Iris pigment epithelial cell (primary cell): ENCODE measurements around the gene KRT4.

Source experiments
- DNase-seq: peaks from one replicate; pipeline ENCODE4 v3.0.0-alpha.2; 2011; ENCODE audit warnings: low read depth

The KRT4 gene

GRCh38 chr12:52792185-52793029, 21.5 kb downstream of the KRT4 start:
- no peak for DNase-seq

DNA sequence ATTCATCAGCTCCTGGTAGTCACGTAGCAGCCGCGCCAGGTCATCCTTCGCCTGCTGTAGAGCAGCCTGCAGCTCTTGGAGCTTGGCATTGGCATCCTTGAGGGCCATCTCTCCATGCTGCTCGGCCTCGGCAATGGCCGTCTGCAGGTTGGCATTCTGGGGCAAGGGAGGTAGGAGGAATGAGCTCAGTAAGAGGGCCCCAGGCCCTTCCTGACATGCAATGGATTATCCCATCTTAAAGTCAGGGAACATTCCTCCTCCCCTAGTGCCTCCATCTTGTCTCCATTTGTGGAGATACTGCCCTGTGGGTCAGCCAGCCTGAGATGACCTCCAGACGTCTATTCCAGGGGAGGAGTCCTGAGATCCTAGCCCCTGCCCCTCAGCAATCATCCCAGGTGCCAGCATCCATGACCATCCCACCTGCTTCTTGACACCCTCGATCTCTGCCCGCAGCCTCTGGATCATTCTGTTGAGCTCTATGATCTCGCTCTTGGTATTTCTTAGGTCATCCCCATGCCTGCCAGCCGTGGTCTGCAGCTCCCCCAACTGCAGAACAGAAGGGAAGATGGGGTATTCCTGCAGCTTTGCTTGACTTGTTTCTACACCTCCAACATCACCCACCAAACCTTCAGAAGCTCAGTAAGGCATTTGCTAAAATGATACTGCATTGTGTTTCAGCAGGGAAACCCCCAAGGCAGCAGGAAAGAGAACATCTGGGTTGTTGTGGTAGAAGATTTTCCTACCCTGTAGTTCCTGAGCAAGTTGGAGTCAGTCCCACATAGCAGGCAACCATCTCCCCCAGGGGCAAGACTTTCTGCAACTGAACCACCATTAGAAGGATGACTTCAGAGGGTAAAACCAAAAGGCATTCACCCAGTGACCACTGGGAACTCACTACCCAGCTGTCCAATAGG, 22.4 kb downstream of the KRT4 start:
- DNase-seq = no peak

DNA sequence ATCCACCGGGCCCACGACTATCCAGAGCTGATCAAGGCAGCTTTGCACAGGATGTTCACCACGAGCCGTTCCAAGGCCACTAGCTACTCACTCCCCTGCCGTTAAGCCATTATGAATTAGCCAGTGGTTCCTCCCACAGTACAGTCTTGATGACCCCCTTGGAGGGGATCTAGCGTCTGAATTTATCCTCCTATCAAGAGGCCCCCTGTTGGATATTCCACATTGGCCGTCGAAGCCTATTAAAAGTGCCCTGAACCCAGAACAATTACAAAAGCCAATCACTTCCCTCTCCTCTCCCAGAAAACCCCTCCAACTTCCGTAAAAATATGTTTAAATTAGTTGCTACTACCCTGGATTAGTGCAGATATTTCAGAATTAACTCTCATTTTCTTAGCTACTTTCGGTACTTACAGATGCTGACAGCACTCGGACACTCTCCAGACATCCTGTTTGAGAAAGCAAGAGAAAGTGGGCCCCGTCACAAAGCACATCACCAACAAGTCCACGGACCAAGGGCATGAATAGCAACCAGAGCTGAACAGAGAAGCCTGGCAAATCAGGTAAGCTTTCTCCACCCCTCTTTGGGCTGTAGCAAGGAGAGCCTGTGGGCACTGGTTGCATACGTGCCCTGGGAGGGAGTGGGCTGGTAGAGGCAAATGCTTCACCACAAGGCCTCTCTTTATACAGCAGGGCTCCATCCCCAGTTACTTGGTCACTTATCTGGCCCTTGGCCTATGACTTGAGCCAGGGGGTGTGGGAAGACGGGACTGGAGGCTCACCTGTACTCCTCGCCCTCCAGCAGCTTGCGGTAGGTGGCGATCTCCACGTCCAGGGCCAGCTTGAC, 23.3 kb downstream of the KRT4 start:
- no peak for DNase-seq

DNA sequence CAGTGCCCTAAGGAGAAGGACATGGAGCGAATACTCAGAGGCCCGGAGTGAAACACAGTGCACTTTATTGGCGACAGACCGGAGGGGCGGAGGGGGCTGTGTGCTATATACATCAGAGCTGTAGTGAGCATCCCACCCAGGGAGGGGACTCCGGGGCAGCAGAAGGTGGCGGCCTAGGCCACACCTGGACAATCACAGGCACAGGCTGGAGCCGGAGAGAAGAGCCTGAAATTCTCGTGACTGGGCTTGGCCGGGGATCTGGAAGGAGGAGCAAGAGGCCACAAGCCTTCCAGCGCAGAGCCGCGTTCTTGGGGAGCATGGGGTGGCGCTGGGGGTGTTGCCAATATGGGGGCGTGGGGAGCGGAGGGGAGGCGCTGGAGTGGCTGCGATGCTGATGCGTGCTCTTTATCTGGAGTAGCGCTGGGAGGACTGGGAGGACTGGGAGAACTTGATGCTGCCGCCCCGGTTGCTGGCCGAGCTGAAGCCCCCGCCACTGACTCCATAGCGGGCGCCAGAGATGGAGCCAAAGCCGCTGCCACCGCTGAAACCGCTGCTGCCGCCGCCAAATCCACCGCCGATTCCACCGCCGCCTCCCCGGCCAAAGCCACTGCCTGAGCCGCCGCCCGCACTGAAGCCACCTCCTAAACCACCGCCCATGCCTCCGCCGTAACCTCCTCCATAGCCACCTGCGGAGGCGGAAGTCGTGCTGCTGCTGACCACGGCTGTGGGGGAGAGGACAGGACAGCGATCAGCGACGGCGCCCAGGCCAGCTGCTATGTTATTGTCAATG, 24.1 kb downstream of the KRT4 start:
- no peak for DNase-seq

DNA sequence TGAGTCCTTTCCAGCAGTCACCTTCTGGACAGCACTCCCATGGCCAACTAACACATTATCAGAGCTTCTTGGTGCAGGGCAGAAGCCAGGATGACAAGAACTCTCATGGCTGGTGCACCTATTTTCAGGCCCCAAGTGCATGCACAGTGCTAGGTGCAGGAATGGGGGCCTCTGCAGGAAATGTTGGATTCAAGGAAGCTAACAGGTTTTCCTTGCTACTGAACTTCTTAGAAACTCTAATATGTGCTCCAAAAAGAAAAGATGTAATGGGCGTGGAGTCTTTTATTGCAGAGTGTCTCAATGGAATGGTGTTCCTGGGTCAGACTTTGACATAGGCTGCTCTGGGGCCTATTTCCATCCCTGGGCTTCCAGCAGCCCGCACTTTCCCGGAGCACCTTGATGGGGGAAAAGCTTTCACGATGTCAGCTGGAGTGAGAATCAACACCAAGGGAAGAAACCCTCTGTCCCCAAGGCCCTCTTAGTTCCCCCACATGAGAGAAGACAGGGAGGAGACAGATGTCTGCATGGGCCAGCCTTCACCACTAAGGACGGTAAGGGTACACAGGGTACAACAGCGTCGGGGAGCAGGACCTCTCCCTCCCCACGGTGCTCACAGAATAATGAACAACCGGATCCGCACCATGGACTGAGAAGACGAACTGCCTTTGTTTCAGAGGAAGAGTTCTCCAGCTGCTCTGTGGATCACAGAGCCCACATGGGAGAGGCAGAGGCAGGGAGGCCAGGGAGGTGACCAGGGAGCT, 24.9 kb downstream of the KRT4 start:
- no peak for DNase-seq

DNA sequence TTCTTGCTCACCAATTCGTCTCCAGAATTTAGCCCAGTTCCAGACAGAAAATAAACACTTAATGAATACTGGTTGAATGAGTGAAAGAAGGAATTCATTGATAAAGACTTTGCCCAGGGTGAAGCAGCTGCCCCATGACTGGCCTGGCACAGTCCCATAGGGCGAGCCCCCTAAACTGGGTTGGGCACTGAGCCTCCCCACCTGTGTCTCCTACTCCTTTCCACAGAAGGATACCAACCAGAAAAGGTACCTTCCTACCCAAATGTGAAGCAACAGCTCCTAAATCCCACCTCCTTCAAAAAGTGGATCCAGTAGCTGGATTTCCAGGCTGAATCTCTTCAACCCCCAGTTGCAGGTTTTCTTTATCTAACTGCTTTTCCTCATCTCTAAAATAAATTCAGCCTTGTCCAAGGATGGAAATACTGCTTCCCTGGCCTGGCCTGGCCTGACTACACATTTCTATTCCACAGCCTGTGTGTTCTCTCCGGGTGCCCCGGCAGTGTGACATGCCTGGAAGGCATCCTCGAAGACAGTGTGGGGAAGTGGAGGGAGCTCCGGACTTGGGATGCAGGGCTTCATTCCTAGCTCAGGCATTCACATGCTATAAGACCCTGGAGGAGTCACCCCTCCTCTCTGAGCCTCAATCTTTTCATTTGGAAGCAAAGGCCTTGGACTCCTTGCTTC, 25.6 kb downstream of the KRT4 start:
- no peak for DNase-seq

- no peak for DNase-seq
These were observed 26.4 kb downstream of the KRT4 start for GRCh38 chr12:52787324-52788191.

GRCh38 chr12:52784909-52785308, 29.0 kb downstream of the KRT4 start:
- no peak for DNase-seq

DNA sequence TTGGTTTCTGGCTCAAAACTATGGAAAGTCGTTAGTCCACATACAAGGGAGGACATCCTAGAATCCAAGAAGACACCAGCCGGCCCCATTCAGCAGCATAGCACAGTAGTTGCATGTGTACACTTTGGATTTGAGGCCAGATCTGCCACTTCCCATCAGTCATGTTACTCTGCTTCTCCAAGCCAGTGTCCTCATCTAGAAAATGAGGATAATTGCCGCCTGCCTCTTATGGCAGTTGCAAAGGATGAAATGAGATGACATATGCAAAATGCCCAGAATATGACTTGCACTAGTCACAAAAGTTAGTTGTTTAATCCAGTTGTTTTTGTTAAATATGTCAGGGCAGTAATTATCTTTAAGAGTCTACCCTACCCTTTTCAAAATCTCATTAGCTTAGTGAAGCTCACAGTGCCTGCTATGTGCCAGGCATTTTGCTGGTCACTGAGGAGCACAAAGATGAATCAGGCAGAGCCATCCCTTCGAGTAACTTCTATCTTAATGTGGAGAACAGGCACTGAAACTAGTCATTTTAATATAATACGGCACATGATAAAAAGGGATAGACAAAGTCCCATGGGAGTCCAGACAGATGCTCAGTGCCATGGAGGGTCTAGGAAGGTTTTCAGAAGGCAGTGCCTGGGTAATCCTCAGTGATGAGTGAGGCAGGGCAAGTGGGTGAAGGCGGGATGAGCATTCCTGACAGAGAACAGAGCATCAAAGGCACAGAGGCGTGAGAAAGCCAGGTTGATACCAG, 30.2 kb downstream of the KRT4 start:
- no peak for DNase-seq

DNA sequence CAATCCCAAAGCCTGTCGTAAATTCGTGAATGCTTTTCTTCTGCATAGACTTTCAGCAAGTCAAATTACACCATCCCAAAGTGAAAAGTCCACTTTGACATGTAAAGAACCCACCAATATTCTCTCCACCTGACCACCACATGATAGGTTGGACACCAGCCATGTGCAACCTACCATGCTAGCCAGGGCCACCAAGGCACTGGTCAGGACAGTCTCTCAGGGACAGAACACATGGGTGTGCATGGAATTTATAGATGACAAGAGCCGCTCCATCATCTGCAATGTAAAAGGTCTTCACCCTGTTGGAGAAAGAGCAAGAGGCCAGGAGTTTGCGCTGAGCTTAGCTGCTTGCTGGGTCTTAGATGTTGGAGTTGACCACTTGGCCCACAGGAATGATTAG, 31.4 kb downstream of the KRT4 start:
- DNase-seq = no peak

DNA sequence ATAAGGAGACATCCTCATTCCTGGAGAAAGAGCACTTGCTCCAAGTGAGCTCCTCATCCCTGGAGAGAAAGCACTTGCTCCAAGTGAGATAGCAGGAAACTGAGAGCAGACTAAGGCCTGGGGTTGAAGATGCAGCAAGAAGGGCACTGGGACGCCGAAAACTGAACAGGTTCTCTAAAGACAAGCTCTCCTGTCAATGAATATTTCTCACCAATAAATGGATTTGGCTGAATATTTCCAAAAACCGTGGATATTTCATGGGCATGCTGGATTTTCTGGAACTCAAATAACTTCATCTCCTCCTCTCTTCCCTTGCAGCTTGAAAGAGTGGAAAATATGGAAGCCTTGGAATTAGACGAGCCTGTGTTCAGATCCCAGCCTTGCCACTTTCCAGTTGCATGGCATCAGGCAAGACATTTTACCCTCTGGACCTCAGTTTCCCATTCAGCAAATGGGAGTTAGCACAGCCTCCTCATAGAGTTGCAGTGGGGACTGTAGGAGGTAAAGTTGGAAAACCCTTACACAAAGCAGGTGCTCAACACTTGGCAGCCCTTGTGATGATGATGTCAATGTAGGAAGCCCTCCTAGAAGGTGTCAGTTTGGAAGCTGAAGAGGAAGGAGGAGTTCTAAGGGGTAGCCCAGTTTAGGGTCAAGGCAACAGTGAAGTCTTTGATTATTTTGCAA, 32.4 kb downstream of the KRT4 start:
- no peak for DNase-seq

- no peak for DNase-seq
These were observed 34.0 kb downstream of the KRT4 start for GRCh38 chr12:52779914-52780313.

GRCh38 chr12:52778833-52779232, 35.1 kb downstream of the KRT4 start:
- no peak for DNase-seq

- DNase-seq = no peak
These were observed 36.4 kb downstream of the KRT4 start for GRCh38 chr12:52777566-52777965.

- DNase-seq = no peak
These were observed 37.0 kb downstream of the KRT4 start, which contains the start of gene KRT76 for GRCh38 chr12:52776913-52777395. KRT76 (minus strand) TSS chr12:52777345; CDS start chr12:52777291, 54 bp downstream.

GRCh38 chr12:52776435-52776834, 37.5 kb downstream of the KRT4 start:
- no peak for DNase-seq

- DNase-seq = no peak
These were observed 39.2 kb downstream of the KRT4 start for GRCh38 chr12:52774629-52775250.
